Loucy (cell line): Measurements from ENCODE around the gene UTF1.

Experiments
- H2AFZ ChIP-seq: fragments of 200-600 bp; sonication (generic); 2 replicates; pipeline ENCODE4 v1.6.0; 2016; ENCODE audit warnings: antibody characterized with exemption, mild to moderate bottlenecking, low read length, moderate library complexity
- H3F3A ChIP-seq: fragments of 200-600 bp; 2 replicates; pipeline ENCODE4 v1.6.0; 2016; ENCODE audit warnings: antibody characterized with exemption, low read depth, mild to moderate bottlenecking
- H3K27me3 ChIP-seq: fragments of 200-600 bp; sonication (generic); 2 replicates; pipeline ENCODE4 v1.6.1; 2014; ENCODE audit warnings: low read length, mild to moderate bottlenecking; ENCODE audit not compliant: insufficient read depth, poor library complexity, severe bottlenecking
- H3K36me3 ChIP-seq: fragments of 200-600 bp; sonication (generic); 2 replicates; pipeline ENCODE4 v1.6.1; 2016; ENCODE audit warnings: low read length; ENCODE audit not compliant: insufficient read depth
- H3K4me1 ChIP-seq: fragments of 200-600 bp; sonication (generic); 2 replicates; pipeline ENCODE4 v1.5.1; 2014; ENCODE audit warnings: low read length, mild to moderate bottlenecking; ENCODE audit not compliant: insufficient read depth, poor library complexity, severe bottlenecking
- H3K4me2 ChIP-seq: fragments of 200-600 bp; sonication (generic); 2 replicates; pipeline ENCODE4 v1.6.0; 2014; ENCODE audit warnings: antibody characterized with exemption, low read length, low read depth, mild to moderate bottlenecking; ENCODE audit not compliant: poor library complexity, severe bottlenecking
- H3K4me3 ChIP-seq: fragments of 200-600 bp; sonication (generic); 2 replicates; pipeline ENCODE4 v1.5.1; 2014; ENCODE audit warnings: low read length, mild to moderate bottlenecking, mixed read lengths; ENCODE audit not compliant: poor library complexity, severe bottlenecking
- H3K79me2 ChIP-seq: fragments of 200-600 bp; sonication (generic); 2 replicates; pipeline ENCODE4 v1.6.1; 2014; ENCODE audit warnings: low read length; ENCODE audit not compliant: insufficient read depth
- H3K9ac ChIP-seq: fragments of 200-600 bp; sonication (generic); 2 replicates; pipeline ENCODE4 v1.6.0; 2014; ENCODE audit warnings: mild to moderate bottlenecking, low read depth, low read length, moderate library complexity; ENCODE audit not compliant: poor library complexity, severe bottlenecking
- H3K9me2 ChIP-seq: fragments of 200-600 bp; sonication (generic); replicated peaks from 2 replicates; pipeline ENCODE4 v1.6.1; 2016; ENCODE audit warnings: low read depth, low read length, mixed read lengths
- H3K9me3 ChIP-seq: fragments of 200-600 bp; sonication (generic); 2 replicates; pipeline ENCODE4 v1.6.1; 2014; ENCODE audit warnings: mild to moderate bottlenecking, antibody characterized with exemption, low read length, low read depth; ENCODE audit not compliant: insufficient read depth
- H4K20me1 ChIP-seq: fragments of 200-600 bp; sonication (generic); 2 replicates; pipeline ENCODE4 v1.6.0; 2014; ENCODE audit warnings: antibody characterized with exemption, low read length, mild to moderate bottlenecking; ENCODE audit not compliant: insufficient read depth, poor library complexity, severe bottlenecking
- EZH2phosphoT487 ChIP-seq: fragments of 200-600 bp; IDR thresholded peaks from 2 replicates; pipeline ENCODE4 v1.6.1; 2018; ENCODE audit warnings: antibody characterized with exemption, mild to moderate bottlenecking, moderate library complexity, borderline replicate concordance
- TF ChIP-seq, protein P1 (sequence below): fragments of 200-600 bp; sonication (generic); conservative IDR thresholded peaks from 2 replicates; pipeline ENCODE4 v1.5.1; 2014; ENCODE audit warnings: mild to moderate bottlenecking, antibody characterized with exemption, low read length

The UTF1 gene

DNA sequence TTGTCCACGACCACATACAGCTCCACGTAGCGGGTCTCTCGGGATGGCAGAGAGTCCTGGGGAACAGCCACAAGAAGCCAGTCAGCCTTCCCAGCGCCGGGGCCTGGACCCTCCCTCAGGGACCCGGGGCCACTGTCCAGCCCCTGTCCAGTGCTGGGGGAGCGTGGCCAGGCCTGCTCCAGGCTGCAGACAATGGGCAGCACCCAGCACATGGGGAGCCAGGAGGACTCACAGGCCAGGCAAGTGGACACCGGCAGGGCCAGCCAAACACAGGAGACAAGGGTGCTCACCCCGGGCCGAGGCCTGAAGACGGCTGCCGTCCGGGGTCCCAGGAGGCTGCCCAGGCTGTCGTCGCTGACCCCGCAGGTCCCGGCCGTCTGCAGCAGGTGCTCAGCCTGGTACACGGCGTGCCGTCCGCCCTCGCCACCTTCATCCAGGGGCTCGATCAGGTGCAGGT lies 43.0 kb downstream of the UTF1 start:
- no peak overlapping the region for H3K4me2 ChIP-seq
- no peaks in the 10 kb centered on the region for H3K79me2 ChIP-seq

DNA sequence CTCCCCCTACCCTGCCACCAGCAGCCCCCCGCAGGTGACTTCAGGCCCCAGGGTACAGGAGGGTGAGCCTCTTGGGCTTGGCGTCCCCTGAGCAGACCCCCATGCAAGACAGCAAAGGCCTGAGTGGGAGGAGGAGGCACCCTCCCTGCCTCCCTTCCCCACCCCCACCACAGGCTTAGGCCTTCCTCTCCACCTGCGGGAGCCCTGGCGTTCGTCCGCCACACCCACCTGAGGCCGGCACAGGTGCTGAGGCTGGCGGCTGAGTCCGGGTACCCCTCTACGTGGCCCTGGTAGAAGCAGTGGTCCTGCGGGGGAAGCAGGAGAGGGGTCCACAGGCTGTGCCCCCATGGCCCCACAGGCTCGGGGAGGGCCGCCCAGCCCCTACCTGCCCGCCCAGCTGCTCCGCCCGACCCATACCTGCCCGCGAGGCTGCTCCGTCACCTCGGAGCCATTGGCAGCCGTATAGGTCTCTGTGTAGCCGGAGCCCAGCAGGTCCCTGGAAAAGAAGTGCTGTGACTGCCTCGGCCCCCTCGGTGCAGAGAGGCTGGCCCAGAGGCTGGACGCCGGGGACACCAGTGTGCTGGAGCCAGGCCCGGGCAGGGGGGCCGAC lies 43.6 kb downstream of the UTF1 start:
- H3K9me3 ChIP-seq: no peaks in the 10 kb centered on the region
- H3K9ac ChIP-seq: no peak overlapping the region
- H3K4me2 ChIP-seq: no peak overlapping the region
- no peaks in the 10 kb centered on the region for H3K9me2 ChIP-seq
- no peaks in the 10 kb centered on the region for H3K79me2 ChIP-seq
- TF ChIP-seq, protein P1, sequence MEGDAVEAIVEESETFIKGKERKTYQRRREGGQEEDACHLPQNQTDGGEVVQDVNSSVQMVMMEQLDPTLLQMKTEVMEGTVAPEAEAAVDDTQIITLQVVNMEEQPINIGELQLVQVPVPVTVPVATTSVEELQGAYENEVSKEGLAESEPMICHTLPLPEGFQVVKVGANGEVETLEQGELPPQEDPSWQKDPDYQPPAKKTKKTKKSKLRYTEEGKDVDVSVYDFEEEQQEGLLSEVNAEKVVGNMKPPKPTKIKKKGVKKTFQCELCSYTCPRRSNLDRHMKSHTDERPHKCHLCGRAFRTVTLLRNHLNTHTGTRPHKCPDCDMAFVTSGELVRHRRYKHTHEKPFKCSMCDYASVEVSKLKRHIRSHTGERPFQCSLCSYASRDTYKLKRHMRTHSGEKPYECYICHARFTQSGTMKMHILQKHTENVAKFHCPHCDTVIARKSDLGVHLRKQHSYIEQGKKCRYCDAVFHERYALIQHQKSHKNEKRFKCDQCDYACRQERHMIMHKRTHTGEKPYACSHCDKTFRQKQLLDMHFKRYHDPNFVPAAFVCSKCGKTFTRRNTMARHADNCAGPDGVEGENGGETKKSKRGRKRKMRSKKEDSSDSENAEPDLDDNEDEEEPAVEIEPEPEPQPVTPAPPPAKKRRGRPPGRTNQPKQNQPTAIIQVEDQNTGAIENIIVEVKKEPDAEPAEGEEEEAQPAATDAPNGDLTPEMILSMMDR: no peak
- TF ChIP-seq EZH2phosphoT487: no peak
- no peaks in the 10 kb centered on the region for H3K36me3 ChIP-seq
- no peaks in the 10 kb centered on the region for H3K27me3 ChIP-seq
- H4K20me1 ChIP-seq: no peaks in the 10 kb centered on the region
- H3K4me1 ChIP-seq: peaks cover 35% of the 10 kb centered on the region
- no peak overlapping the region for H2AFZ ChIP-seq
- H3F3A ChIP-seq: no peaks in the 10 kb centered on the region
- no peak overlapping the region for H3K4me3 ChIP-seq

More for the DNA sequence above, 43.0 kb downstream of the UTF1 start:
- Histone ChIP-seq H2AFZ (no peak overlapping the region), H3K9me2 (no peaks in the 10 kb centered on the region), H3K27me3 (no peaks in the 10 kb centered on the region), H3F3A (no peaks in the 10 kb centered on the region), H3K4me3 (no peak overlapping the region), H3K9me3 (no peaks in the 10 kb centered on the region), H3K9ac (no peak overlapping the region), H4K20me1 (no peaks in the 10 kb centered on the region), H3K4me1 (peaks cover 28% of the 10 kb centered on the region), H3K36me3 (no peaks in the 10 kb centered on the region)
- no peak for TF ChIP-seq EZH2phosphoT487
- TF ChIP-seq, protein P1: no peak

DNA sequence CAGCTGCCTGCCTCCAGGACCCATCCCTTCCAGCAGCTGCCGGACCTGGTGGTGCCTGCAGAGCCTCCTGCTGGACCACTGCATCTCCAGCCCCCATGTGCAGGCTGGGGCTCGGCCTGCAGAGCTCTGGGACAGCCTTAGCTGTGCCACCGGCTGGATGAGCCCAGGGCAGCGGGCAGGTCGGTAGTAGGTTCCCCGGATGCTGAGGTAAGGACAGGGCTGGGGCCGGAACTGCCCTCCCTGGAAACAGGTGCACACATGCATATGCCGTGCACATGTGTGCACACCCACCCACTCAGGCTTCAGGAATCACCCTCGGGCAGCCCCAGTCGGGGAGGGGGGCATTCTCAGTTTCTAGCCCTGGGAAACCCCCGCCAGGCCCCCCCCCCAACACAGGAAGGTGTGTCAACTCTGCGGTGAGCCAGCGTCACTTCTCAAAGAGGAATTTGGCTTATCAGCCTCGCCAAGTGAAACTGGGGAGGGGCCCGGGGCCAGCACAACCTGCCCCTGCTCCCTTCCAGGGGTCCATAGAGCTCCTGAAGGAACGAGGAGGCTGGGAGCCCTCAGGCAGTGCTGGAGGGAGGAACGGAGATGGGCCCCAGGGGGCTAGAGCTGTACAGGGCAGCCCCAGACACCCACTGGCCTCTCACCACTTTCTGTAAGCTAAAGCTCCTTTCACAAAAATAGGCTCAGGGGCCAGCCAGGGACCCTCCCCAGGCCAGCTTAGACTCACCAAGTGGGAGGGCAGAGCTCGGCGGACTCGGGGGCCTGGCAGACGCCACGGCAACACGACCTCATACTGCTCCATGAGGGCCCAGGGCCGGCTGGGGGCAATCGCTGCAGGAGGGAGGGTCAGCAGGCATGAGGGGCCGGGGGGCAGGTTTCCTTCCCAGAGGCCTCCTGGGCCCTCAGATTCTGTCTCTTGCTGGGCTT lies 45.0 kb downstream of the UTF1 start:
- peak overlapping the region; percentile 50 for H3K4me3 ChIP-seq
- TF ChIP-seq EZH2phosphoT487: no peak
- TF ChIP-seq, protein P1: no peak
- H3K4me1 ChIP-seq: peaks cover 49% of the 10 kb centered on the region
- no peaks in the 10 kb centered on the region for H3K9me2 ChIP-seq
- H3K9ac ChIP-seq: peak overlapping the region; percentile 62
- no peaks in the 10 kb centered on the region for H3K9me3 ChIP-seq
- peak overlapping the region; percentile 62 for H3K4me2 ChIP-seq
- no peaks in the 10 kb centered on the region for H3F3A ChIP-seq
- no peaks in the 10 kb centered on the region for H4K20me1 ChIP-seq
- no peak overlapping the region for H2AFZ ChIP-seq
- H3K36me3 ChIP-seq: no peaks in the 10 kb centered on the region
- H3K27me3 ChIP-seq: no peaks in the 10 kb centered on the region
- H3K79me2 ChIP-seq: no peaks in the 10 kb centered on the region
